ENCODE results near the gene SPATC1L. TPM values are rescaled to one million over a fixed set of nuclear protein-coding genes. Genes with fewer than 3 reads are reported as not detected.

SPATC1L gene
- total RNA-seq: 3.1 and 6.3 TPM in 2 replicates

GRCh38 chr21:46183910-46184624, at the start of gene SPATC1L:
TSS of gene SPATC1L (minus strand) at chr21:46184459. CDS start at chr21:46182816, 1,643 bp downstream.

GRCh38 chr21:46228345-46229051, 44.2 kb upstream of the SPATC1L start, which contains the start of gene LSS:
TSS of gene LSS (minus strand) at chr21:46228774. CDS start at chr21:46228745, 29 bp downstream.

DNA sequence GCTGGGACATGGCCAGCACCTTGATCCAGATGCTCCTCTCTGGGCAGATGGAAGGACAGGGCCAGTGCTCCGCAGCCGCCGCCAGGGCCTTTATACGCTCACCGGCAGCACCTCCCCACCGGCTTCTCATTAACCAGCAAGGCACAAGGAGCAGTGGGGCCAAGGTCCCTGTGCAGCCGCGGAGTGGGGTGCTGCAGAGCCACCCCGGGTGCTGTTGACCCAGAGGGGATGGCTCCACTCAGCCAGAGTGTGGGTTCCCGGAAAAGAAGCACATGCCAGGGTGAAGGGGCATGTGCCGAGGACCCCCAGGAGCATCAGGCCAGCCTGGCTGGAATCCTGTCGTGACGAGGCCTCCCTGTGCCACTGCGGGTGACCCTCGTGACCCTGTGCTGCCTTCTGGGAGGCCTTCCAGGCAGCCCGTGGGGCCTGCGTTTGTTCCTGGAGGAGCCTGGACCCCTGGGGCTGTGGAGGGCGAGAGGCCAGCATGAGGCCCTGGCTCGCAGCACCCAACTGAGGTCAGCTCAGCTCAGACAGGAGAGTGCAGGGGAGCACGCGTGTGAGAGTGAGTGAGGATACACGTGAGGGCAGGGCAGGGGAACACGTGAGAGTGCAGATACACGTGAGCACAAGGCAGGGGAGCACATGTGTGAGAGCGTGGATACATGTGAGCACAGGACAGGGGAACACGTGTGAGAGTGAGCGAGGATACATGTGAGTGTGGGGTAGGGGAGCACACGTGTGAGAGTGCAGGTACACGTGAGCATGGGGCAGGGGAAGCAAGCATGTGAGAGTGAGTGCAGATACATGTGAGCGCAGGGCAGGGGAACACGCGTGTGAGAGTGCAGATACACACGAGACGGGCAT, 28.5 kb downstream of the SPATC1L start, which contains the start of gene FTCD:
Gene FTCD (minus strand): TSS at position 66 of the 864 bp plus-strand sequence. CDS start 56 bp downstream, at position 10.

Other genes with a start within 250 kb of the SPATC1L start
- 9.9 and 25.9 TPM in 2 replicates for gene COL6A1, start 202.7 kb downstream of the SPATC1L start, total RNA-seq
- gene COL6A2, start 86.3 kb downstream of the SPATC1L start, total RNA-seq: 6.5 and 10.8 TPM in 2 replicates
- gene FTCD, start 28.9 kb downstream of the SPATC1L start, total RNA-seq: 0.16 TPM in 1 of 2 replicates, not detected in the other
- 56.8 and 62.7 TPM in 2 replicates for gene LSS, start 44.3 kb upstream of the SPATC1L start, total RNA-seq
- gene MCM3AP, start 101.2 kb upstream of the SPATC1L start, total RNA-seq: 40.3 and 92.3 TPM in 2 replicates
- 5.5 and 8.6 TPM in 2 replicates for gene YBEY, start 101.9 kb upstream of the SPATC1L start, total RNA-seq
- 4.9 and 5.2 TPM in 2 replicates for gene C21orf58, start 139.4 kb upstream of the SPATC1L start, total RNA-seq
- 18.3 and 29.9 TPM in 2 replicates for gene PCNT, start 139.7 kb upstream of the SPATC1L start, total RNA-seq